Measurements from ENCODE around the gene KLHDC4. TPM values are rescaled to one million over a fixed set of nuclear protein-coding genes. Genes with fewer than 3 reads are reported as not detected.

Gene KLHDC4
- total and polyA plus RNA-seq, 5 donors from 2014 or later, result 17.0 to 104 (median 17.5) TPM

DNA sequence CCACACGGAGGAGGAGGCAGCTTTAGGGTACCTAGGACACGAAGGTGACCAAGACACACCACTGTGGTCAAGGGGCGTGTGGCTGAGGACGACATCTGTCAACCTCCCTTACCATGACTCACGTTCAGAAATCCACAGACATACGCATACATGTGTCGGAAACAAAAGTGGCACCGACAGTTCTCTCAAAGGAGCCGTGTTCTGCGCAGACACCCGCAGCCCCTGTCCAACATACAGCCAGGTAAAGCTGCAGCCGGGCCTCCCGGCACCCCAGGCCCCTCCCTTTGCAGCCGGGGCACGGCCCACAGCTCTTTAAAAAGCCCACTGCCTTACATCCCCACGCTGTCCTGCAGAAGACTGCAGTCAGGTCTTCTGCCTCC, 40.5 kb upstream of the KLHDC4 start:
- H3K4me1 Mint-ChIP-seq, result peaks cover 0 to 19% (median 9%) of the 10 kb centered on the region in 4 donors
- Histone ChIP-seq H3K9me3 (ENCODE audit: control insufficient read depth in 2 of 2, low read length in 2 of 2) (no peaks in the 10 kb centered on the region), H3K27me3 (ENCODE audit: control insufficient read depth, insufficient read depth, low read length) (no peaks in the 10 kb centered on the region), H3K27ac (ENCODE audit: insufficient read depth, low read length, poor library complexity, severe bottlenecking) (no peak overlapping the region), H3K4me1 (ENCODE audit: control insufficient read depth, insufficient read depth, low read length, poor library complexity, severe bottlenecking) (peaks cover 20% of the 10 kb centered on the region), H3K4me3 (ENCODE audit: low read depth, low read length) (peak overlapping the region; percentile 55), H3K36me3 (ENCODE audit: control insufficient read depth, insufficient read depth, low read length) (no peaks in the 10 kb centered on the region)
- peaks cover 3% of the 10 kb centered on the region for H3K36me3 Mint-ChIP-seq
- peak overlapping the region; percentile 91 to 99 (median 93) for H3K27ac Mint-ChIP-seq
- ATAC-seq (ENCODE audit: low read depth in 2 of 2) (peak; percentile 29 to 33), DNase-seq (peak in 1 of 3 donors; percentile 45)
- no peaks in the 10 kb centered on the region for H3K9me3 Mint-ChIP-seq
- H3K27me3 Mint-ChIP-seq, result peaks cover 2% of the 10 kb centered on the region
- H3K4me3 Mint-ChIP-seq, result peak overlapping the region; percentile 33 to 96 (median 92)

DNA sequence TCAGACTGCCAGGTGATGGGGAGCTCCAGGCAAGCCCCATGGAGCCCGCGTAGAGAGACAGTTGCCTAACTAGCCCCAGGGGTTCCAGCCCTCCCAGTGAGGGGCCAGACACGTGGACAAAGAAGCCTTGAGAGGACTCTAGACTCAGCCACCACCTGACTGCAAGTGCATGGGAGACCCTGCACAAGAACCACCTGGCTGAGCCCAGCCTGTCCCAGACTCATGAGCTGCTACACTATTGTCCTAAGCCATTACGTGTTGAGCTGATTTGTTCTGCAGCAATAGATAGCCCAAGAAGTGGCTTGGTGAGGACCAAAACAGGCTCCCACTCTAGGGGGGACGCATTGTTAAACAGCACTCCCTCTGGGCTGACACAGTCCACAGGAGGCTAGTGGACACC, 37.6 kb upstream of the KLHDC4 start:
- no peak overlapping the region for H3K27ac Mint-ChIP-seq
- Histone ChIP-seq H3K36me3 (ENCODE audit: control insufficient read depth, insufficient read depth, low read length) (no peaks in the 10 kb centered on the region), H3K27me3 (ENCODE audit: control insufficient read depth, insufficient read depth, low read length) (no peaks in the 10 kb centered on the region), H3K27ac (ENCODE audit: insufficient read depth, low read length, poor library complexity, severe bottlenecking) (no peak overlapping the region), H3K4me1 (ENCODE audit: control insufficient read depth, insufficient read depth, low read length, poor library complexity, severe bottlenecking) (peaks cover 16% of the 10 kb centered on the region), H3K4me3 (ENCODE audit: low read depth, low read length) (no peak overlapping the region), H3K9me3 (ENCODE audit: control insufficient read depth in 2 of 2, low read length in 2 of 2) (no peaks in the 10 kb centered on the region)
- peaks cover 0 to 3% (median 0%) of the 10 kb centered on the region in 7 donors for H3K9me3 Mint-ChIP-seq
- H3K36me3 Mint-ChIP-seq, result peaks cover 6% of the 10 kb centered on the region
- ATAC-seq (ENCODE audit: low read depth in 2 of 2) (no peak), DNase-seq (no peak)
- H3K4me1 Mint-ChIP-seq, result peaks cover 0 to 17% (median 8%) of the 10 kb centered on the region in 4 donors
- H3K27me3 Mint-ChIP-seq, result no peaks in the 10 kb centered on the region
- H3K4me3 Mint-ChIP-seq, result peak overlapping the region in 1 of 4 donors; percentile 47

- ATAC-seq (ENCODE audit: low read depth in 2 of 2) (no peak), DNase-seq (no peak)
- H3K4me3 ChIP-seq (ENCODE audit: low read depth, low read length), result no peak overlapping the region
- H3K27me3 Mint-ChIP-seq, result no peaks in the 10 kb centered on the region
- H3K27ac Mint-ChIP-seq, result no peak overlapping the region
- peaks cover 0 to 17% (median 8%) of the 10 kb centered on the region in 4 donors for H3K4me1 Mint-ChIP-seq
- no peaks in the 10 kb centered on the region for H3K27me3 ChIP-seq (ENCODE audit: control insufficient read depth, insufficient read depth, low read length)
- peaks cover 0 to 3% (median 0%) of the 10 kb centered on the region in 7 donors for H3K9me3 Mint-ChIP-seq
- H3K27ac ChIP-seq (ENCODE audit: insufficient read depth, low read length, poor library complexity, severe bottlenecking), result no peak overlapping the region
- H3K9me3 ChIP-seq (ENCODE audit: control insufficient read depth in 2 of 2, low read length in 2 of 2), result no peaks in the 10 kb centered on the region
- no peaks in the 10 kb centered on the region for H3K36me3 ChIP-seq (ENCODE audit: control insufficient read depth, insufficient read depth, low read length)
- peaks cover 16% of the 10 kb centered on the region for H3K4me1 ChIP-seq (ENCODE audit: control insufficient read depth, insufficient read depth, low read length, poor library complexity, severe bottlenecking)
- H3K36me3 Mint-ChIP-seq, result peaks cover 6% of the 10 kb centered on the region
- no peak overlapping the region for H3K4me3 Mint-ChIP-seq
These were observed 36.9 kb upstream of the KLHDC4 start for GRCh38 chr16:87802670-87803069.

GRCh38 chr16:87801679-87802259, 36.0 kb upstream of the KLHDC4 start:
- peak overlapping the region in 1 of 4 donors; percentile 32 for H3K4me3 Mint-ChIP-seq
- Histone ChIP-seq H3K4me3 (ENCODE audit: low read depth, low read length) (no peak overlapping the region), H3K27me3 (ENCODE audit: control insufficient read depth, insufficient read depth, low read length) (no peaks in the 10 kb centered on the region), H3K36me3 (ENCODE audit: control insufficient read depth, insufficient read depth, low read length) (no peaks in the 10 kb centered on the region), H3K9me3 (ENCODE audit: control insufficient read depth in 2 of 2, low read length in 2 of 2) (no peaks in the 10 kb centered on the region), H3K27ac (ENCODE audit: insufficient read depth, low read length, poor library complexity, severe bottlenecking) (no peak overlapping the region), H3K4me1 (ENCODE audit: control insufficient read depth, insufficient read depth, low read length, poor library complexity, severe bottlenecking) (peaks cover 10% of the 10 kb centered on the region)
- peaks cover 6% of the 10 kb centered on the region for H3K36me3 Mint-ChIP-seq
- H3K9me3 Mint-ChIP-seq, result peaks cover 0 to 3% (median 0%) of the 10 kb centered on the region in 7 donors
- H3K27ac Mint-ChIP-seq, result no peak overlapping the region
- no peaks in the 10 kb centered on the region for H3K27me3 Mint-ChIP-seq
- peaks cover 0 to 11% (median 5%) of the 10 kb centered on the region in 4 donors for H3K4me1 Mint-ChIP-seq
- no peak for ATAC-seq (ENCODE audit: low read depth in 2 of 2)
- DNase-seq, result no peak

DNA sequence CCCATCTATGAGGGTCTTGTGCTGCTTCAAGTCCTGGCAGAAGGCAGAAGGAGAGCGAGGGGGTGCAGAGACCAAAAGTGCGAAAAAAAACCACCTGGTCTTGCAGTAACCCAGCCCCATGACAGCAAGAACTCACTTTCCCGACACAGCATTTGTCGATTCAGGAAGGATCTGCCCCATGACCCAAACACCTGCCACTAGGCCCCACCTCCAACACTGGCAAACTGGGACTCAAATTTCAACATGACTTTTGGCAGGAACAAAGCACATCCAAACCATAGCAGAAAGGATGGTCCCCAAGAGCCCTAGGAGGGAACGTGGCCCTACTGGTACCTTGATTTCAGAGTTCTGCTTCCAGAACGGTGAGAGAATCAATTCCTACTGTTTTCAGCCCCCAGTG, 34.7 kb upstream of the KLHDC4 start:
- H3K36me3 ChIP-seq (ENCODE audit: control insufficient read depth, insufficient read depth, low read length), result no peaks in the 10 kb centered on the region
- no peak overlapping the region for H3K4me3 ChIP-seq (ENCODE audit: low read depth, low read length)
- peak overlapping the region in 1 of 4 donors; percentile 47 for H3K4me3 Mint-ChIP-seq
- peaks cover 4% of the 10 kb centered on the region for H3K36me3 Mint-ChIP-seq
- H3K27me3 ChIP-seq (ENCODE audit: control insufficient read depth, insufficient read depth, low read length), result no peaks in the 10 kb centered on the region
- H3K9me3 ChIP-seq (ENCODE audit: control insufficient read depth in 2 of 2, low read length in 2 of 2), result no peaks in the 10 kb centered on the region
- ATAC-seq (ENCODE audit: low read depth in 2 of 2) (no peak), DNase-seq (no peak)
- no peaks in the 10 kb centered on the region for H3K4me1 Mint-ChIP-seq
- H3K27ac Mint-ChIP-seq, result no peak overlapping the region
- H3K4me1 ChIP-seq (ENCODE audit: control insufficient read depth, insufficient read depth, low read length, poor library complexity, severe bottlenecking), result no peaks in the 10 kb centered on the region
- H3K9me3 Mint-ChIP-seq, result peaks cover 0 to 3% (median 0%) of the 10 kb centered on the region in 7 donors
- no peak overlapping the region for H3K27ac ChIP-seq (ENCODE audit: insufficient read depth, low read length, poor library complexity, severe bottlenecking)
- no peaks in the 10 kb centered on the region for H3K27me3 Mint-ChIP-seq

GRCh38 chr16:87795336-87795735, 29.6 kb upstream of the KLHDC4 start:
- no peak overlapping the region for H3K4me3 ChIP-seq (ENCODE audit: low read depth, low read length)
- DNase-seq, result no peak
- Mint-ChIP-seq H3K4me1 (no peaks in the 10 kb centered on the region), H3K36me3 (peaks cover 4% of the 10 kb centered on the region), H3K27ac (no peak overlapping the region), H3K27me3 (peaks cover 4% of the 10 kb centered on the region), H3K9me3 (peaks cover 0 to 3% (median 0%) of the 10 kb centered on the region in 7 donors), H3K4me3 (no peak overlapping the region)
- no peak for ATAC-seq (ENCODE audit: low read depth in 2 of 2)
- no peaks in the 10 kb centered on the region for H3K27me3 ChIP-seq (ENCODE audit: control insufficient read depth, insufficient read depth, low read length)
- H3K4me1 ChIP-seq (ENCODE audit: control insufficient read depth, insufficient read depth, low read length, poor library complexity, severe bottlenecking), result no peaks in the 10 kb centered on the region
- H3K36me3 ChIP-seq (ENCODE audit: control insufficient read depth, insufficient read depth, low read length), result no peaks in the 10 kb centered on the region
- H3K27ac ChIP-seq (ENCODE audit: insufficient read depth, low read length, poor library complexity, severe bottlenecking), result no peak overlapping the region
- H3K9me3 ChIP-seq (ENCODE audit: control insufficient read depth in 2 of 2, low read length in 2 of 2), result no peaks in the 10 kb centered on the region

DNA sequence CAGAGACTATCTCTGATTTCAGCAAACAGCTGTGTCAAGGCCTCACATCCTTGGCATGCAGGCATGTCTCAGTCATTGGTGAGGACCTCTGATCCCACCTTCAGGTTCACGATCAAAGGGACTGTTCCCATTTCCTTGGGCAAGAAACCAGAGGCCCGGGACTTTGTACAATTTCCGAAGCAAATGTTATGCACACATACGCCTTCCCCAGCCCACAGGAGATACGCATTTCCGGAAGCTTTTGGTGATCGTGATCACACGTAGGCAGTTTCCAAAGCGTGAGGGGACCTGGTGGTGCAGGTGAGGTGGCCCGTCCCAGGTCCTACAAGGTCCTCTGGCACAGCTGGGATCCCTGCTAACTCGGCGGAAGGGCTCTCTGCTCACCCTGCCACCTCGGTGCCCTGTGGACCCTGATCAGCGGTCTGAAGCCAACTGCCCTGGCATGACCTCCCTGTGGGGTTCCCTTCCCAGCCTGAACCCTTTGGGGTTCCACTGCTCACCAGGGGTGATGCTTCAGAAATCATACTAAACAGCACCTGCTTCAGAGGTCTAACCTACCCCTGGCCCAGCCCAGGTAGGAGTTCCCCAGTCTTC, 28.8 kb upstream of the KLHDC4 start:
- Histone ChIP-seq H3K27ac (ENCODE audit: insufficient read depth, low read length, poor library complexity, severe bottlenecking) (no peak overlapping the region), H3K4me3 (ENCODE audit: low read depth, low read length) (no peak overlapping the region), H3K27me3 (ENCODE audit: control insufficient read depth, insufficient read depth, low read length) (no peaks in the 10 kb centered on the region), H3K4me1 (ENCODE audit: control insufficient read depth, insufficient read depth, low read length, poor library complexity, severe bottlenecking) (no peaks in the 10 kb centered on the region), H3K9me3 (ENCODE audit: control insufficient read depth in 2 of 2, low read length in 2 of 2) (no peaks in the 10 kb centered on the region), H3K36me3 (ENCODE audit: control insufficient read depth, insufficient read depth, low read length) (no peaks in the 10 kb centered on the region)
- Mint-ChIP-seq H3K4me3 (no peak overlapping the region), H3K4me1 (no peaks in the 10 kb centered on the region), H3K27ac (no peak overlapping the region), H3K9me3 (no peaks in the 10 kb centered on the region), H3K36me3 (peaks cover 4% of the 10 kb centered on the region), H3K27me3 (peaks cover 4% of the 10 kb centered on the region)
- DNase-seq, result no peak
- no peak for ATAC-seq (ENCODE audit: low read depth in 2 of 2)

DNA sequence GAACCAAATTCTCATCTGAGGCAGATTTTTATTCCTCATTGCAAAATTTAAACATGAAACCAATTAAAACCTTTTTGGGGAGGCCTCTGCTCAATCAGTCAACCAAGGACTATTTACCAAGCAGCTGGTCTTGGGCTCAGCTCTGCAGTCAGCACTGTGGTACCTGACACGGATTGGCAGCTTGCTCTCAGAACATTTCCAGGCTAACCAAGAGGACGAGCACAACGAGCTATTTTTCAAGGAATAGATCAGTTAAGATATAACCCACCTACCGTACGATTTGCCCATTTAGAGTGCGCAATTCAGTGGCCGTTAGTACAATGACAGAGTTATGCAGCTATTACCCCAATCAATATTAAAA, 26.4 kb upstream of the KLHDC4 start:
- no peak for DNase-seq
- H3K27ac Mint-ChIP-seq, result no peak overlapping the region

More for the DNA sequence above, 26.4 kb upstream of the KLHDC4 start:
- no peak for ATAC-seq (ENCODE audit: low read depth in 2 of 2)
- no peaks in the 10 kb centered on the region for H3K4me1 ChIP-seq (ENCODE audit: control insufficient read depth, insufficient read depth, low read length, poor library complexity, severe bottlenecking)
- H3K9me3 ChIP-seq (ENCODE audit: control insufficient read depth in 2 of 2, low read length in 2 of 2), result no peaks in the 10 kb centered on the region
- no peaks in the 10 kb centered on the region for H3K27me3 ChIP-seq (ENCODE audit: control insufficient read depth, insufficient read depth, low read length)
- no peaks in the 10 kb centered on the region for H3K9me3 Mint-ChIP-seq
- no peak overlapping the region for H3K27ac ChIP-seq (ENCODE audit: insufficient read depth, low read length, poor library complexity, severe bottlenecking)
- H3K4me1 Mint-ChIP-seq, result no peaks in the 10 kb centered on the region
- H3K27me3 Mint-ChIP-seq, result peaks cover 4% of the 10 kb centered on the region
- no peaks in the 10 kb centered on the region for H3K36me3 ChIP-seq (ENCODE audit: control insufficient read depth, insufficient read depth, low read length)
- H3K4me3 ChIP-seq (ENCODE audit: low read depth, low read length), result no peak overlapping the region
- H3K36me3 Mint-ChIP-seq, result no peaks in the 10 kb centered on the region
- no peak overlapping the region for H3K4me3 Mint-ChIP-seq

All from CD4-positive, CD25-positive, alpha-beta regulatory T cell (primary cell).